A549 (cell line): Measurements from ENCODE around the gene CELF1.

Experiments used
- EP300 ChIP-seq, 2 experiments: fragments of >200 bp; sonication (Bioruptor Twin); formaldehyde crosslinking; IDR thresholded peaks; 2 replicates in 1 of 2; 3 replicates in 1 of 2; pipeline ENCODE4 v1.6.1; 2016 to 2017
- MAZ ChIP-seq: fragments of 150-350 bp; IDR thresholded peaks from 2 replicates; pipeline ENCODE4 v1.6.1; 2014; ENCODE audit warnings: antibody characterized with exemption, low read depth, low read length, borderline replicate concordance
- NFE2L2 ChIP-seq: fragments of 150-350 bp; conservative IDR thresholded peaks from 2 replicates; pipeline ENCODE4 v1.6.1; 2014; ENCODE audit warnings: low read length
- POLR2A ChIP-seq: IDR thresholded peaks from 2 replicates; pipeline ENCODE4 v1.6.1; 2012; ENCODE audit warnings: mild to moderate bottlenecking, low read length
- RARB ChIP-seq: fragments of 250-450 bp; sonication (Bioruptor Pico); IDR thresholded peaks from 2 replicates; pipeline ENCODE4 v1.8.0; 2021; ENCODE audit warnings: mild to moderate bottlenecking, moderate library complexity
- TF ChIP-seq, protein P1 (sequence below): fragments of >200 bp; sonication (Bioruptor Twin); formaldehyde crosslinking; IDR thresholded peaks from 3 replicates; pipeline ENCODE4 v1.5.1; 2016
- TF ChIP-seq, protein P2 (sequence below): IDR thresholded peaks from 2 replicates; pipeline ENCODE4 v1.6.1; 2012

DNA sequence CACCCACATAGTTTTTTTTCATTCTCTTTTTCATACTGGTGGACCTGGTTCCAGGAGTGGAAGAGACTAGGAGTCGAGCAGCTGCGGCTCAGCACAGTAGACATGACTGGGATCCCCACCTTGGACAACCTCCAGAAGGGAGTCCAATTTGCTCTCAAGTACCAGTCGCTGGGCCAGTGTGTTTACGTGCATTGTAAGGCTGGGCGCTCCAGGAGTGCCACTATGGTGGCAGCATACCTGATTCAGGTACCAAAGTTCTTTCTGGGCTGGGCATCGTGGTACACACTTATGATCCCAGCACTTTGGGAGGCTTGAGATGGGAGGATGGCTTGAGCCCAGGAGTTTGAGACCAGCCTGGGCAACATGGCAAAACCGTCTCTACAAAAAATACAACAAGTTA lies 16.7 kb upstream of the CELF1 start:
- no peak for TF ChIP-seq MAZ
- no peak for TF ChIP-seq EP300 (IDR thresholded peaks at IDR 0.05)
- TF ChIP-seq, protein P1, sequence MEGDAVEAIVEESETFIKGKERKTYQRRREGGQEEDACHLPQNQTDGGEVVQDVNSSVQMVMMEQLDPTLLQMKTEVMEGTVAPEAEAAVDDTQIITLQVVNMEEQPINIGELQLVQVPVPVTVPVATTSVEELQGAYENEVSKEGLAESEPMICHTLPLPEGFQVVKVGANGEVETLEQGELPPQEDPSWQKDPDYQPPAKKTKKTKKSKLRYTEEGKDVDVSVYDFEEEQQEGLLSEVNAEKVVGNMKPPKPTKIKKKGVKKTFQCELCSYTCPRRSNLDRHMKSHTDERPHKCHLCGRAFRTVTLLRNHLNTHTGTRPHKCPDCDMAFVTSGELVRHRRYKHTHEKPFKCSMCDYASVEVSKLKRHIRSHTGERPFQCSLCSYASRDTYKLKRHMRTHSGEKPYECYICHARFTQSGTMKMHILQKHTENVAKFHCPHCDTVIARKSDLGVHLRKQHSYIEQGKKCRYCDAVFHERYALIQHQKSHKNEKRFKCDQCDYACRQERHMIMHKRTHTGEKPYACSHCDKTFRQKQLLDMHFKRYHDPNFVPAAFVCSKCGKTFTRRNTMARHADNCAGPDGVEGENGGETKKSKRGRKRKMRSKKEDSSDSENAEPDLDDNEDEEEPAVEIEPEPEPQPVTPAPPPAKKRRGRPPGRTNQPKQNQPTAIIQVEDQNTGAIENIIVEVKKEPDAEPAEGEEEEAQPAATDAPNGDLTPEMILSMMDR, result no peak
- no peak for TF ChIP-seq RARB (CRISPR knock-in tag)
- no peak for TF ChIP-seq POLR2A
- no peak for TF ChIP-seq NFE2L2
- TF ChIP-seq, protein P2, sequence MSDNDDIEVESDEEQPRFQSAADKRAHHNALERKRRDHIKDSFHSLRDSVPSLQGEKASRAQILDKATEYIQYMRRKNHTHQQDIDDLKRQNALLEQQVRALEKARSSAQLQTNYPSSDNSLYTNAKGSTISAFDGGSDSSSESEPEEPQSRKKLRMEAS, result no peak
